IMR-90 (cell line): Measurements from ENCODE around the gene CNTN4. TPM values are rescaled to one million over a fixed set of nuclear protein-coding genes. Genes with fewer than 3 reads are reported as not detected.

Experiments used
- ATAC-seq: fragments of 200-7000 bp; cut with Tn5 transposase; 2 replicates; pipeline ENCODE4 v1.9.1; 2020; ENCODE audit warnings: low read depth, mild to moderate bottlenecking, moderate library complexity
- BruUV-seq: library from RNA; stranded (reverse); fragments of 400-500 nt; replicated peaks from 2 replicates; lab custom pipeline; 2021; lab: Mats Ljungman, UMichigan
- CTCF ChIA-PET: fragments of 300-600 bp; formaldehyde crosslinking; extraction: SDS; loops from one replicate; lab custom pipeline; 2021; ENCODE audit warnings: antibody characterized with exemption; lab: Yijun Ruan, JAX
- POLR2A ChIA-PET: fragments of 300-600 bp; sonication (Branson Sonifier 250); formaldehyde crosslinking; loops from one replicate; lab custom pipeline; 2022; ENCODE audit warnings: antibody characterized with exemption; ENCODE audit not compliant: unreplicated experiment; lab: Charles Lee
- DNase-seq: peaks from one replicate; pipeline ENCODE4 v3.0.0; 2013
- H2AFZ ChIP-seq: replicated peaks from 2 replicates; pipeline ENCODE3; 2013; ENCODE audit warnings: low read length, mild to moderate bottlenecking; ENCODE audit not compliant: poor library complexity
- H2AK5ac ChIP-seq: 2 replicates; pipeline ENCODE4 v1.6.1; 2013; ENCODE audit warnings: low read depth, low read length, inconsistent platforms
- H2AK9ac ChIP-seq: replicated peaks from 2 replicates; pipeline ENCODE3; 2013; ENCODE audit warnings: mild to moderate bottlenecking, low read depth, low read length, moderate library complexity; ENCODE audit not compliant: poor library complexity
- H2BK120ac ChIP-seq: 2 replicates; pipeline ENCODE4 v1.6.1; 2013; ENCODE audit warnings: low read depth, low read length, inconsistent platforms
- H2BK15ac ChIP-seq: 3 replicates; pipeline ENCODE4 v1.6.1; 2013; ENCODE audit warnings: low read depth, low read length, inconsistent platforms
- H2BK20ac ChIP-seq: 2 replicates; pipeline ENCODE4 v1.6.1; 2013; ENCODE audit warnings: low read depth, mild to moderate bottlenecking, inconsistent platforms, low read length, moderate library complexity
- H2BK5ac ChIP-seq: 2 replicates; pipeline ENCODE4 v1.6.1; 2013; ENCODE audit warnings: mild to moderate bottlenecking, low read depth, low read length, inconsistent platforms; ENCODE audit not compliant: poor library complexity, severe bottlenecking
- H3K14ac ChIP-seq: replicated peaks from 2 replicates; pipeline ENCODE4 v1.6.1; 2013; ENCODE audit warnings: low read depth, low read length, inconsistent platforms
- H3K18ac ChIP-seq: 2 replicates; pipeline ENCODE4 v1.6.1; 2013; ENCODE audit warnings: low read depth, low read length, control low read depth
- H3K23ac ChIP-seq: 2 replicates; pipeline ENCODE4 v1.6.1; 2013; ENCODE audit warnings: low read depth, low read length, inconsistent platforms
- H3K27ac ChIP-seq: 2 replicates; pipeline ENCODE4 v1.5.1; 2013; ENCODE audit warnings: mild to moderate bottlenecking, control low read depth, low read length; ENCODE audit not compliant: insufficient read depth
- H3K27me3 ChIP-seq: 2 replicates; pipeline ENCODE4 v1.6.1; 2013; ENCODE audit warnings: low read length; ENCODE audit not compliant: control insufficient read depth, insufficient read depth
- H3K36me3 ChIP-seq: 2 replicates; pipeline ENCODE4 v1.6.1; 2013; ENCODE audit warnings: low read length, mixed read lengths; ENCODE audit not compliant: control insufficient read depth, insufficient read depth
- H3K4ac ChIP-seq: 2 replicates; pipeline ENCODE4 v1.6.1; 2013; ENCODE audit warnings: low read depth, low read length, inconsistent platforms
- H3K4me1 ChIP-seq: 2 replicates; pipeline ENCODE4 v1.6.1; 2013; ENCODE audit warnings: low read length, mixed read lengths; ENCODE audit not compliant: control insufficient read depth, insufficient read depth
- H3K4me2 ChIP-seq: 2 replicates; pipeline ENCODE4 v1.6.1; 2013; ENCODE audit warnings: low read depth, mild to moderate bottlenecking, control low read depth, low read length, moderate library complexity
- H3K4me3 ChIP-seq: 2 replicates; pipeline ENCODE4 v1.5.1; 2013; ENCODE audit warnings: low read depth, mild to moderate bottlenecking, control low read depth, low read length, moderate library complexity; ENCODE audit not compliant: insufficient read depth
- H3K56ac ChIP-seq: 2 replicates; pipeline ENCODE4 v1.6.1; 2013; ENCODE audit warnings: low read length, inconsistent platforms; ENCODE audit not compliant: insufficient read depth; ENCODE audit errors: extremely low read depth
- H3K79me1 ChIP-seq, 2 experiments: 2 replicates each; pipeline ENCODE4 v1.6.1; 2013; ENCODE audit warnings: low read length in 2 of 2, inconsistent platforms in 1 of 2, low read depth in 1 of 2
- H3K9ac ChIP-seq: 2 replicates; pipeline ENCODE4 v1.6.1; 2013; ENCODE audit warnings: low read depth, low read length, control low read depth
- H3K9me1 ChIP-seq: 2 replicates; pipeline ENCODE4 v1.6.1; 2013; ENCODE audit warnings: low read length, inconsistent platforms; ENCODE audit not compliant: insufficient read depth
- H3K9me3 ChIP-seq: 2 replicates; pipeline ENCODE4 v1.6.1; 2013; ENCODE audit warnings: low read length; ENCODE audit not compliant: control insufficient read depth, insufficient read depth
- H4K20me1 ChIP-seq: 2 replicates; pipeline ENCODE4 v1.6.1; 2013; ENCODE audit warnings: low read length, inconsistent platforms; ENCODE audit not compliant: insufficient read depth
- H4K5ac ChIP-seq: 2 replicates; pipeline ENCODE4 v1.6.1; 2013; ENCODE audit warnings: mild to moderate bottlenecking, low read depth, low read length, control low read depth
- H4K8ac ChIP-seq, 2 experiments: 2 replicates each; pipeline ENCODE4 v1.6.1; 2013; ENCODE audit warnings: low read depth in 2 of 2, low read length in 2 of 2, control low read depth in 1 of 2, inconsistent platforms in 1 of 2
- H4K91ac ChIP-seq: 2 replicates; pipeline ENCODE4 v1.6.1; 2013; ENCODE audit warnings: low read depth, low read length, inconsistent platforms; ENCODE audit not compliant: insufficient read depth
- BHLHE40 ChIP-seq: fragments of 150-350 bp; IDR thresholded peaks from 2 replicates; pipeline ENCODE4 v1.6.1; 2016; ENCODE audit warnings: mild to moderate bottlenecking, low read depth, low read length
- CEBPB ChIP-seq: IDR thresholded peaks from 2 replicates; pipeline ENCODE4 v1.6.1; 2012; ENCODE audit warnings: low read depth, low read length, improper control_type of control experiment
- CHD1 ChIP-seq: IDR thresholded peaks from 2 replicates; pipeline ENCODE4 v1.6.1; 2012; ENCODE audit warnings: low read depth, low read length, improper control_type of control experiment
- CTCF ChIP-seq: conservative IDR thresholded peaks from 2 replicates; pipeline ENCODE4 v1.5.1; 2012; ENCODE audit warnings: mild to moderate bottlenecking, low read depth, low read length, improper control_type of control experiment
- FOS ChIP-seq: fragments of 150-350 bp; IDR thresholded peaks from 2 replicates; pipeline ENCODE4 v1.6.1; 2016; ENCODE audit warnings: low read depth, low read length
- MAFK ChIP-seq: IDR thresholded peaks from 2 replicates; pipeline ENCODE4 v1.6.1; 2012; ENCODE audit warnings: low read depth, low read length, improper control_type of control experiment
- MAZ ChIP-seq: IDR thresholded peaks from 2 replicates; pipeline ENCODE4 v1.6.1; 2012; ENCODE audit warnings: low read depth, mild to moderate bottlenecking, low read length, improper control_type of control experiment, moderate library complexity, borderline replicate concordance
- MXI1 ChIP-seq: IDR thresholded peaks from 2 replicates; pipeline ENCODE4 v1.6.1; 2012; ENCODE audit warnings: low read depth, mild to moderate bottlenecking, low read length, moderate library complexity, borderline replicate concordance
- NFE2L2 ChIP-seq: fragments of 150-350 bp; IDR thresholded peaks from 2 replicates; pipeline ENCODE4 v1.6.1; 2016; ENCODE audit warnings: low read depth, mild to moderate bottlenecking, low read length
- POLR2A ChIP-seq: IDR thresholded peaks from 2 replicates; pipeline ENCODE4 v1.6.1; 2012; ENCODE audit warnings: mild to moderate bottlenecking, low read depth, low read length
- RAD21 ChIP-seq: IDR thresholded peaks from 2 replicates; pipeline ENCODE4 v1.6.1; 2012; ENCODE audit warnings: low read length, improper control_type of control experiment
- RCOR1 ChIP-seq: IDR thresholded peaks from 2 replicates; pipeline ENCODE4 v1.6.1; 2012; ENCODE audit warnings: mild to moderate bottlenecking, low read length, improper control_type of control experiment; ENCODE audit not compliant: insufficient replicate concordance
- RFX5 ChIP-seq: IDR thresholded peaks from 2 replicates; pipeline ENCODE4 v1.8.0; 2012; ENCODE audit warnings: low read depth, mild to moderate bottlenecking, low read length, moderate library complexity
- SMC3 ChIP-seq: fragments of 150-350 bp; IDR thresholded peaks from 2 replicates; pipeline ENCODE4 v1.6.1; 2016; ENCODE audit warnings: low read depth, mild to moderate bottlenecking, antibody characterized with exemption, low read length, moderate library complexity
- WGBS, 2 experiments: methylation state at CpG; one replicate each; pipeline versions ENCODE4 v1.1.5 to v1.1.7; 2013; ENCODE audit warnings: missing lambda C conversion rate in 2 of 2; ENCODE audit not compliant: insufficient read length in 1 of 2; ENCODE audit errors: extremely low coverage in 2 of 2; 5-methylcytosine and 5-hydroxymethylcytosine counted together
- dilution Hi-C: fragments of 300-500 bp; cut with HindIII; formaldehyde crosslinking; loops from one replicate; pipeline ENCODE4 v1.14.3; 2018; ENCODE audit warnings: low sequenced_read_pairs; ENCODE audit not compliant: unreplicated experiment
- in situ Hi-C: fragments of 300-500 bp; cut with MboI; formaldehyde crosslinking; loops from 3 replicates; pipeline ENCODE4 v1.14.3; 2019; ENCODE audit warnings: low sequenced_read_pairs, inconsistent platforms, mixed read lengths
- intact Hi-C: fragments of 100-400 bp; cut with micrococcal nuclease; formaldehyde crosslinking; loops from 2 replicates; pipeline ENCODE4 v1.10.0; 2022
- polyA plus RNA-seq, 3 experiments: library from polyadenylated mRNA; depleted of rRNA; stranded (reverse); fragments of >200 nt; gene quantifications; 2 replicates each; pipeline ENCODE4 v1.2.3, GENCODE V29; 2012; ENCODE audit warnings: low replicate concordance in 1 of 3
- total RNA-seq: library from RNA; depleted of rRNA; stranded (reverse); fragments of >200 nt; gene quantifications from 2 replicates; pipeline ENCODE4 v1.2.3, GENCODE V29; 2012
- TF ChIP-seq, protein P1 (sequence below): fragments of 150-350 bp; IDR thresholded peaks from 2 replicates; pipeline ENCODE4 v1.6.1; 2016; ENCODE audit warnings: low read depth, mild to moderate bottlenecking, low read length, moderate library complexity, borderline replicate concordance
- TF ChIP-seq, protein P2 (sequence below): fragments of 150-350 bp; IDR thresholded peaks from 2 replicates; pipeline ENCODE4 v1.6.1; 2017; ENCODE audit warnings: mild to moderate bottlenecking, antibody characterized with exemption, low read length, low read depth

Gene CNTN4
- total and polyA plus RNA-seq, 2 of the 4 experiments (the other 2 are of a cell fraction) = under 0.01 TPM; not detected in 1

DNA sequence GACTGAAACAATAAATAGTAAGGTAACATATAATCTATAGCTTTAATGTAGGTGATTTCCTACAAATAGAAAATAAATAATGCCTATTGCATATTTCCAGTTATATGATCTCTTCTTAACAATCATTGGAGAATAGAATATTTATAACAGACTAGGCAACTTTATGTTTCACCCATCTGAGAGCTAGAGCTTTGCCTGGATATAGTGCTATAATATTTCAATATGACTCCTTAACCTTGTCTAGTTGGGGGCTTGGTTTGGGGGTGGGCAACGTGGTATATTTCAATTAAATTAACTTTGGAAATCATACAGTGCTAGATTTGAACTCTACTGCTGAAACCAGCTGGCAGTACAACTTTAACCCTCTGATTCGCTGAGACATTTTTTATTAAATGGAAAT is 265.2 kb downstream of the CNTN4 start:
- DNase-seq (no peak), ATAC-seq (no peak)
- H3K9me1 ChIP-seq = no peaks in the 10 kb centered on the region
- TF ChIP-seq MAFK = no peak
- TF ChIP-seq POLR2A = no peak
- TF ChIP-seq SMC3 = no peak
- TF ChIP-seq, protein P1, sequence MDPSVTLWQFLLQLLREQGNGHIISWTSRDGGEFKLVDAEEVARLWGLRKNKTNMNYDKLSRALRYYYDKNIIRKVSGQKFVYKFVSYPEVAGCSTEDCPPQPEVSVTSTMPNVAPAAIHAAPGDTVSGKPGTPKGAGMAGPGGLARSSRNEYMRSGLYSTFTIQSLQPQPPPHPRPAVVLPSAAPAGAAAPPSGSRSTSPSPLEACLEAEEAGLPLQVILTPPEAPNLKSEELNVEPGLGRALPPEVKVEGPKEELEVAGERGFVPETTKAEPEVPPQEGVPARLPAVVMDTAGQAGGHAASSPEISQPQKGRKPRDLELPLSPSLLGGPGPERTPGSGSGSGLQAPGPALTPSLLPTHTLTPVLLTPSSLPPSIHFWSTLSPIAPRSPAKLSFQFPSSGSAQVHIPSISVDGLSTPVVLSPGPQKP = no peak
- no peak for TF ChIP-seq CHD1
- no peak for TF ChIP-seq RFX5
- TF ChIP-seq CTCF = no peak
- TF ChIP-seq NFE2L2 = no peak
- TF ChIP-seq, protein P2, sequence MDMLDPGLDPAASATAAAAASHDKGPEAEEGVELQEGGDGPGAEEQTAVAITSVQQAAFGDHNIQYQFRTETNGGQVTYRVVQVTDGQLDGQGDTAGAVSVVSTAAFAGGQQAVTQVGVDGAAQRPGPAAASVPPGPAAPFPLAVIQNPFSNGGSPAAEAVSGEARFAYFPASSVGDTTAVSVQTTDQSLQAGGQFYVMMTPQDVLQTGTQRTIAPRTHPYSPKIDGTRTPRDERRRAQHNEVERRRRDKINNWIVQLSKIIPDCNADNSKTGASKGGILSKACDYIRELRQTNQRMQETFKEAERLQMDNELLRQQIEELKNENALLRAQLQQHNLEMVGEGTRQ = no peak
- no peak for TF ChIP-seq RCOR1
- TF ChIP-seq RAD21 = no peak
- TF ChIP-seq MXI1 = no peak
- TF ChIP-seq MAZ = no peak
- no peak for TF ChIP-seq CEBPB
- no peak for TF ChIP-seq FOS
- no peak for TF ChIP-seq BHLHE40
- H3K79me1 ChIP-seq = no peaks in the 10 kb centered on the region
- no peaks in the 10 kb centered on the region for H4K20me1 ChIP-seq
- intact Hi-C loops (no loop called here), in situ Hi-C loops (no loop called here), dilution Hi-C loops (no loop called here)
- no peaks in the 10 kb centered on the region for H3K36me3 ChIP-seq
- no peak overlapping the region for H3K56ac ChIP-seq
- no peak overlapping the region for H3K4ac ChIP-seq
- H2BK120ac ChIP-seq = no peak overlapping the region
- H4K91ac ChIP-seq = no peak overlapping the region
- no peak overlapping the region for H2BK5ac ChIP-seq
- no peaks in the 10 kb centered on the region for H3K4me1 ChIP-seq
- no TSS peak for BruUV-seq
- CTCF ChIA-PET = no interaction called here
- H2BK20ac ChIP-seq = no peak overlapping the region
- no peak overlapping the region for H3K14ac ChIP-seq
- no CpG with 5 or more reads among the region's 2 CpGs for WGBS, 2 experiments
- no peaks in the 10 kb centered on the region for H3K27me3 ChIP-seq
- POLR2A ChIA-PET = interaction anchor here (0.5 kb wide), 1 partner anchor 67 kb away, joined by 5 read pairs; no protein-coding TSS in a partner anchor
- H2AK5ac ChIP-seq = no peak overlapping the region
- H2AFZ ChIP-seq = no peak overlapping the region
- no peak overlapping the region for H2AK9ac ChIP-seq
- H3K4me2 ChIP-seq = no peak overlapping the region
- H4K8ac ChIP-seq = no peak overlapping the region
- H4K5ac ChIP-seq = no peak overlapping the region
- no peak overlapping the region for H3K18ac ChIP-seq
- no peak overlapping the region for H3K27ac ChIP-seq
- H3K9ac ChIP-seq = no peak overlapping the region
- H3K9me3 ChIP-seq = peaks cover 4% of the 10 kb centered on the region
- no peak overlapping the region for H3K4me3 ChIP-seq
- H3K23ac ChIP-seq = no peak overlapping the region
- H2BK15ac ChIP-seq = no peak overlapping the region
